ENCODE data around the gene CAPN9.

DNA sequence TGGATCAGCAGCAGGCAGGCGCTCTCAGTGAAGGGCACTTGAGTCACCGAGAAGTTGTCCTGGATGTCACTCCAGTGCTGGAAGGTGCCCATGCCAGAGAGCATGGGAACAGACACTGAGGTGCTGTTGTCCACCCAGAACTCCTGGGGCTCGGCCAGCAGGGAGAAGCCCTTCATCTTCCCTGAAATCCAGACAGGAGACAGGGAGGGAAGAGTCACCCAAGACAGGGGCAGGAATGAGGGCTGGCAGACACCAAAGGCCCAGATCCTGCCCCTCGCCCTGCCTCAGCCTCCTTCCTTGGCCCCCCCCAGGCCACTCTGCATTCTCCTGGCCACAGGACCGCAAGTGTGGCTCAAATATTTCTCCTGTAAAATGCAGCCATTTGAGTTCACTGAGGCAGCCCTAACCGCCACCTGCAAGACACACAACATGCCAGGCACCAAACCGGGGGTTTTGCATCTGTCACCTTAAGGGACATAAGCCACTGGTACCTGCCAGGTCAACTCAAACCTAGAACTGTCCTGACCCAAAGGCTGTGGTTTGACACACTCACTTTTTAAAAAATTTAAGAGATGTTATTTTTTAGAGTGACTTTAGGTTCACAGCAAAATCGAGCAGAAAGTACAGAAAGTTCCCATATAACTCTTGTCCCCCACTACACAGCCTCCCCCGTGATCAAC lies 41.0 kb upstream of the CAPN9 start:
- TF ChIP-seq, protein P1, sequence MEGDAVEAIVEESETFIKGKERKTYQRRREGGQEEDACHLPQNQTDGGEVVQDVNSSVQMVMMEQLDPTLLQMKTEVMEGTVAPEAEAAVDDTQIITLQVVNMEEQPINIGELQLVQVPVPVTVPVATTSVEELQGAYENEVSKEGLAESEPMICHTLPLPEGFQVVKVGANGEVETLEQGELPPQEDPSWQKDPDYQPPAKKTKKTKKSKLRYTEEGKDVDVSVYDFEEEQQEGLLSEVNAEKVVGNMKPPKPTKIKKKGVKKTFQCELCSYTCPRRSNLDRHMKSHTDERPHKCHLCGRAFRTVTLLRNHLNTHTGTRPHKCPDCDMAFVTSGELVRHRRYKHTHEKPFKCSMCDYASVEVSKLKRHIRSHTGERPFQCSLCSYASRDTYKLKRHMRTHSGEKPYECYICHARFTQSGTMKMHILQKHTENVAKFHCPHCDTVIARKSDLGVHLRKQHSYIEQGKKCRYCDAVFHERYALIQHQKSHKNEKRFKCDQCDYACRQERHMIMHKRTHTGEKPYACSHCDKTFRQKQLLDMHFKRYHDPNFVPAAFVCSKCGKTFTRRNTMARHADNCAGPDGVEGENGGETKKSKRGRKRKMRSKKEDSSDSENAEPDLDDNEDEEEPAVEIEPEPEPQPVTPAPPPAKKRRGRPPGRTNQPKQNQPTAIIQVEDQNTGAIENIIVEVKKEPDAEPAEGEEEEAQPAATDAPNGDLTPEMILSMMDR (IDR thresholded peaks at IDR 0.05): no peak
- no peak for TF ChIP-seq POLR2A (IDR thresholded peaks at IDR 0.05)
